GM18519 (cell line): Measurements from ENCODE around the gene MASP1.

ENCODE experiments used
- ATAC-seq: cut with Tn5 transposase; IDR thresholded peaks from one replicate; pipeline ENCODE4 v1.9.1; 2021; ENCODE audit warnings: mild to moderate bottlenecking, moderate library complexity; ENCODE audit not compliant: unreplicated experiment, low FRiP score

The MASP1 gene

DNA sequence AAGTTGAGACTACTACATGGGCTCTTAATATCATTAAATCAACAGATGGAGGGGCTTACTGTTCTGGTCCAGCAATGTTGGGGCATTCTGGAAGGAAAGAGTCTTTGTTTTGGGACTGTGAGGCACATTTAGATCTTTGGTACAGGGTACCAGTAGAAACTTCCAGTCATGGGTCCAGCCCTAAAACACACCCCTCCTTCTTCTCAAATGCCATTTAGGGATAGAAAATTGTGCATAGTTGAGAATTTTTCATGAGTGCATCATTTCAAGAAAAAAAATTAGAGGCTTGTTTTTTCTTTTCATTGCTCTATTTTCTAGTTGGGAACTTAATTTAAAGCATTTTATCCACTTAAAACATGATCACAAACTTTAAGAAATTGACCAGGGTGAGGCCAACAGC, 98.4 kb downstream of the MASP1 start:
- ATAC-seq, result no peak

DNA sequence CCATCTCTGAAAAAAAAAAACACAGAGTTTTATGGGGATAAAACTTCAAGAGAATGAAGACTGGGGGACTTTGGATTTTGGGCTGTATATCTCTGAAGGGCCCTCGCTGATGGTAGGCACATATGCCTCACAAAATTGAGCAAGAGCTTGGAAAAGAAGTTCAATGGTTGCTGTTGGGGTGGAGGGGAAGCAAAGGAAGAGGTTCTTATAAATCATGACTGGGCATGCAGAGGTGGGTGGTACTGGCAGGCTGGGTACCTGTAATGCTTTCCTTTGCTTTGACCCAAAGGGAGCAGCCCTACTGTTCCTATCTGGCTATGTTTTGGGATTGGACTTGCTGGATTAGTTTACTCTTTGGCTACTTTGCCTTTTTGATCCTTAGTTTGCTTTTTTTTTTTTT, 100.3 kb downstream of the MASP1 start:
- ATAC-seq, result no peak

DNA sequence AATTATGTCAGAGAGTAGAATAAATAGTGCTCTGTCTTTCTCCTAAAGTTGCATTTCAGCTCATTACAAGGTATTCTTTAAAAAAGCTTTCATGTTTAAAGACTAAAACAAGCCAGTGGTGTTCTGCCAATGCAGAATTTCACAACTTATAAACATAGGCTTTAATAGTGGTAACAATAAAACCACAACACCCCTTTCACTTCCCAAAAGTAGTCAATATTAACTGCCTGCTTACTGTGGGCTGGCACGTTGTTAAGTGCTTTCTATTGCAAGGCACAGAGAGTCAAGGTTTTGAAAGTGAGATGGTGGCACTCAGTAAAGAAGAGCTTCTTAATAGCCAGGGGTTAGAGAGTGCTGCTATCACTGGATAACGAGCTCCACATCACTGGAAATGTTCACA, 102.6 kb downstream of the MASP1 start:
- ATAC-seq, result no peak

DNA sequence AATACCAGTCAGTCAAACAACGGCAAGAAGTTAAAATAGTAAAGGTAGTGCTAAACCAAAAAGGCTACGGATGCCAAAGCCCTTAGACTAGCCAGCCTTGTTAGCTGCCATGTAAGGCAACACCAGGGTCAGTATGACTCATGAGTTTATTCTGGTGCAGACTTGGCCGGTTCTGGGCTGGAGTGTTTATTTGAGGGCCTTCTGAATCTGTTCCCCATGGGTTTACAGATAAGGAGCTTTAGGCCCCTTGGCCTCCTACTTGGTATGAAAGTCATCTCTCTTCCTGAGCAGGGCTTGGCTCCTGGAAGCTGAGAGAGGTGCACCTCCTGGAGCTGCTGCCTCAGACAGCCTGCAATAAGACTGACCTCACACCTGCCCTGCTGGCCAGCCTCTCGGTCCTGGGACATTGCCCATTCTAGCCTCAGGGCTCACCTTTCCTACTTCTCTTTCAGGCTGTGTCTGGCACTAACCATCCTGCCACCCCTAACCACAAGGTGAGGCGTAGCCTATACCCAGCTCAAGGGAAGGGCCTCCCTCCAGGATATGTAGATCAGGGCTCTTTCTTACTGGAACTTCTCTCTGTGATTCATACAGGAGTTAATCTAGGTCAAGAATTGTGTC, 104.6 kb downstream of the MASP1 start:
- ATAC-seq, result no peak

GRCh38 chr3:187186375-187186774, 105.2 kb downstream of the MASP1 start:
- ATAC-seq, result no peak

- no peak for ATAC-seq
These were observed 105.8 kb downstream of the MASP1 start for GRCh38 chr3:187185759-187186158.
